Neural progenitor cell (in vitro differentiated cells): ENCODE measurements around the gene ZNF653. TPM values are rescaled to one million over a fixed set of nuclear protein-coding genes. Genes with fewer than 3 reads are reported as not detected.
"Not testable (repeated sequence)": the region's sequence is repeated elsewhere in the genome, so short reads cannot be mapped to it uniquely, and the experiment has no call there.

Experiments
- DNase-seq: peaks from one replicate; pipeline ENCODE4 v3.0.0-alpha.2; 2016; ENCODE audit warnings: low spot score
- H2AFZ ChIP-seq: fragments of 200-600 bp; sonication (generic); replicated peaks from 2 replicates; pipeline ENCODE4 v1.6.1; 2016; ENCODE audit warnings: antibody characterized with exemption
- H3F3A ChIP-seq: fragments of 200-600 bp; sonication (generic); 2 replicates; pipeline ENCODE4 v1.6.1; 2016; ENCODE audit warnings: antibody characterized with exemption, low read depth
- H3K27ac ChIP-seq: fragments of 200-600 bp; sonication (generic); 2 replicates; pipeline ENCODE4 v1.5.1; 2016; ENCODE audit warnings: mild to moderate bottlenecking
- H3K27me3 ChIP-seq: fragments of 200-600 bp; sonication (generic); 2 replicates; pipeline ENCODE4 v1.6.1; 2016; ENCODE audit warnings: mild to moderate bottlenecking, moderate library complexity
- H3K36me3 ChIP-seq: fragments of 200-600 bp; sonication (generic); 2 replicates; pipeline ENCODE4 v1.5.1; 2016
- H3K4me1 ChIP-seq: fragments of 200-600 bp; sonication (generic); 2 replicates; pipeline ENCODE4 v1.6.1; 2016; ENCODE audit warnings: mixed run types
- H3K4me2 ChIP-seq: fragments of 200-600 bp; sonication (generic); 2 replicates; pipeline ENCODE4 v1.6.1; 2016
- H3K4me3 ChIP-seq: fragments of 200-600 bp; sonication (generic); 2 replicates; pipeline ENCODE4 v1.5.1; 2016
- H3K79me2 ChIP-seq: fragments of 200-600 bp; sonication (generic); 2 replicates; pipeline ENCODE4 v1.6.1; 2016; ENCODE audit warnings: low read depth
- H3K9ac ChIP-seq: fragments of 200-600 bp; sonication (generic); 2 replicates; pipeline ENCODE4 v1.6.1; 2016
- H3K9me3 ChIP-seq: fragments of 200-600 bp; sonication (generic); 2 replicates; pipeline ENCODE4 v1.5.1; 2016; ENCODE audit warnings: low read depth
- H4K20me1 ChIP-seq: fragments of 200-600 bp; sonication (generic); 2 replicates; pipeline ENCODE4 v1.6.1; 2016; ENCODE audit warnings: low read depth
- H3K27ac Mint-ChIP-seq: 3 replicates; pipeline ENCODE4 v1.8.0; 2021; ENCODE audit warnings: mixed read lengths
- H3K27me3 Mint-ChIP-seq: 2 replicates; pipeline ENCODE4 v1.8.0; 2022; ENCODE audit warnings: low read depth, mild to moderate bottlenecking, inconsistent platforms, moderate library complexity, mixed read lengths; ENCODE audit not compliant: insufficient read depth
- H3K36me3 Mint-ChIP-seq: 3 replicates; pipeline ENCODE4 v1.8.0; 2021; ENCODE audit warnings: mixed read lengths
- H3K4me1 Mint-ChIP-seq: 3 replicates; pipeline ENCODE4 v1.8.0; 2021; ENCODE audit warnings: mixed read lengths
- H3K4me3 Mint-ChIP-seq: 3 replicates; pipeline ENCODE4 v1.8.0; 2021; ENCODE audit warnings: mild to moderate bottlenecking, moderate library complexity, mixed read lengths
- H3K9me3 Mint-ChIP-seq: 3 replicates; pipeline ENCODE4 v1.8.0; 2020; ENCODE audit warnings: mixed read lengths
- CTCF ChIP-seq: fragments of 200-600 bp; sonication (generic); IDR thresholded peaks from 2 replicates; pipeline ENCODE4 v1.5.1; 2017; ENCODE audit warnings: antibody characterized with exemption, mild to moderate bottlenecking
- EZH2 ChIP-seq: fragments of 200-600 bp; sonication (generic); IDR thresholded peaks from 2 replicates; pipeline ENCODE4 v1.6.1; 2017; ENCODE audit warnings: antibody characterized with exemption, mild to moderate bottlenecking, moderate library complexity
- EZH2phosphoT487 ChIP-seq: fragments of 200-600 bp; sonication (generic); IDR thresholded peaks from 2 replicates; pipeline ENCODE4 v1.6.1; 2017; ENCODE audit warnings: antibody characterized with exemption
- total RNA-seq: library from RNA; depleted of rRNA; stranded (reverse); fragments of >200 nt; gene quantifications from 2 replicates; pipeline ENCODE4 v1.2.3, GENCODE V29; 2015; ENCODE audit warnings: low replicate concordance

ZNF653 gene
- total RNA-seq, 1 donor from 2014 or later, result 3.4 TPM

- no peaks in the 10 kb centered on the region for H3K79me2 ChIP-seq
- no peaks in the 10 kb centered on the region for H3K9me3 ChIP-seq
- Mint-ChIP-seq H3K4me3 (no peak overlapping the region), H3K27ac (no peak overlapping the region), H3K4me1 (peaks cover 4% of the 10 kb centered on the region), H3K27me3 (peaks cover 3% of the 10 kb centered on the region), H3K36me3 (peaks cover 2% of the 10 kb centered on the region), H3K9me3 (no peaks in the 10 kb centered on the region)
- H3K27me3 ChIP-seq, result no peaks in the 10 kb centered on the region
- no peaks in the 10 kb centered on the region for H4K20me1 ChIP-seq
- no peaks in the 10 kb centered on the region for H3F3A ChIP-seq
- no peak overlapping the region for H3K4me3 ChIP-seq
- no peak overlapping the region for H3K27ac ChIP-seq
- H2AFZ ChIP-seq, result no peak overlapping the region
- H3K36me3 ChIP-seq, result no peaks in the 10 kb centered on the region
- no peak for DNase-seq
- H3K9ac ChIP-seq, result no peak overlapping the region
- H3K4me2 ChIP-seq, result no peak overlapping the region
- no peak for TF ChIP-seq EZH2
- no peak for TF ChIP-seq CTCF
- no peak for TF ChIP-seq EZH2phosphoT487
- H3K4me1 ChIP-seq, result peaks cover 3% of the 10 kb centered on the region
Observed at GRCh38 chr19:11457831-11458230, 47.8 kb downstream of the ZNF653 start.

- Mint-ChIP-seq H3K36me3 (peaks cover 2% of the 10 kb centered on the region), H3K4me1 (peaks cover 11% of the 10 kb centered on the region), H3K4me3 (no peak overlapping the region), H3K9me3 (no peaks in the 10 kb centered on the region), H3K27ac (no peak overlapping the region), H3K27me3 (peaks cover 3% of the 10 kb centered on the region)
- Histone ChIP-seq H3K9me3 (no peaks in the 10 kb centered on the region), H3K79me2 (no peaks in the 10 kb centered on the region), H3K9ac (no peak overlapping the region), H3K4me2 (no peak overlapping the region), H3K27ac (no peak overlapping the region), H4K20me1 (no peaks in the 10 kb centered on the region), H3F3A (peaks cover 4% of the 10 kb centered on the region), H3K4me3 (no peak overlapping the region), H3K27me3 (no peaks in the 10 kb centered on the region), H2AFZ (no peak overlapping the region), H3K4me1 (peaks cover 9% of the 10 kb centered on the region), H3K36me3 (no peaks in the 10 kb centered on the region)
- TF ChIP-seq CTCF (no peak), EZH2phosphoT487 (no peak), EZH2 (no peak)
- DNase-seq, result no peak
Observed at GRCh38 chr19:11457115-11457514, 48.5 kb downstream of the ZNF653 start.

- Histone ChIP-seq H3K9ac (no peak overlapping the region), H3K27me3 (no peaks in the 10 kb centered on the region), H2AFZ (no peak overlapping the region), H3F3A (peaks cover 8% of the 10 kb centered on the region), H3K4me1 (peaks cover 13% of the 10 kb centered on the region), H3K27ac (no peak overlapping the region), H3K4me2 (no peak overlapping the region), H3K9me3 (no peaks in the 10 kb centered on the region), H3K4me3 (no peak overlapping the region), H3K36me3 (no peaks in the 10 kb centered on the region), H4K20me1 (no peaks in the 10 kb centered on the region), H3K79me2 (no peaks in the 10 kb centered on the region)
- TF ChIP-seq EZH2phosphoT487 (no peak), EZH2 (no peak), CTCF (no peak)
- H3K27me3 Mint-ChIP-seq, result peaks cover 3% of the 10 kb centered on the region
- no peak overlapping the region for H3K4me3 Mint-ChIP-seq
- no peaks in the 10 kb centered on the region for H3K9me3 Mint-ChIP-seq
- H3K27ac Mint-ChIP-seq, result no peak overlapping the region
- H3K36me3 Mint-ChIP-seq, result peaks cover 2% of the 10 kb centered on the region
- peaks cover 14% of the 10 kb centered on the region for H3K4me1 Mint-ChIP-seq
- DNase-seq, result no peak
Observed at GRCh38 chr19:11456659-11457058, 49.0 kb downstream of the ZNF653 start.

- H3K9ac ChIP-seq, H3K4me2 ChIP-seq, H3K27me3 Mint-ChIP-seq, H4K20me1 ChIP-seq, H2AFZ ChIP-seq, DNase-seq, H3K27ac ChIP-seq, H3K9me3 ChIP-seq, H3K79me2 ChIP-seq, H3K36me3 ChIP-seq, H3K9me3 Mint-ChIP-seq, H3K4me3 ChIP-seq, H3K27me3 ChIP-seq, H3K36me3 Mint-ChIP-seq: not testable (repeated sequence)
- Histone ChIP-seq H3F3A (peaks cover 19% of the 10 kb centered on the region), H3K4me1 (peaks cover 22% of the 10 kb centered on the region)
- peak overlapping the region; percentile 33 for H3K27ac Mint-ChIP-seq
- H3K4me3 Mint-ChIP-seq, result peak overlapping the region; percentile 33
- H3K4me1 Mint-ChIP-seq, result peaks cover 21% of the 10 kb centered on the region
Observed at GRCh38 chr19:11455233-11455554, 50.4 kb downstream of the ZNF653 start.
